Kidney (tissue), 14 donors: ENCODE results near the gene PARG. TPM values are rescaled to one million over a fixed set of nuclear protein-coding genes. Genes with fewer than 3 reads are reported as not detected.
"Not testable (repeated sequence)": the region's sequence is repeated elsewhere in the genome, so short reads cannot be mapped to it uniquely, and the experiment has no call there.

Experiments
- DNase-seq, 5 donors: peaks; one replicate each; pipeline ENCODE4 v3.0.0-alpha.2; 2013 to 2020
- FAIRE-seq: peaks from 2 replicates; lab custom pipeline; 2012; peaks lifted over from hg19 to GRCh38; lab: Jason Lieb, UNC
- H3K27ac ChIP-seq, 2 donors: one replicate each; pipeline ENCODE4 v1.7.0; 2013; ENCODE audit warnings: low read depth in 2 of 2, low read length in 2 of 2, inconsistent platforms in 1 of 2
- H3K27me3 ChIP-seq: one replicate; pipeline ENCODE4 v1.7.1; 2013; ENCODE audit warnings: low read length, inconsistent platforms; ENCODE audit not compliant: control insufficient read depth, insufficient read depth
- H3K36me3 ChIP-seq, 3 donors: one replicate each; pipeline versions ENCODE4 v1.7.0 to v1.7.1; 2013; ENCODE audit warnings: low read length in 3 of 3, control low read depth in 1 of 3, inconsistent platforms in 1 of 3; ENCODE audit not compliant: insufficient read depth in 3 of 3, control insufficient read depth in 2 of 3
- H3K4me1 ChIP-seq, 3 donors: one replicate each; pipeline versions ENCODE4 v1.7.0 to v1.7.1; 2013; ENCODE audit warnings: low read length in 3 of 3, inconsistent platforms in 1 of 3, low read depth in 1 of 3; ENCODE audit not compliant: control insufficient read depth in 2 of 3, insufficient read depth in 2 of 3
- H3K4me3 ChIP-seq, 3 donors: one replicate each; pipeline versions ENCODE4 v1.7.0 to v1.8.1; 2013; ENCODE audit warnings: low read length in 3 of 3, control low read depth in 1 of 3, inconsistent platforms in 1 of 3
- H3K9ac ChIP-seq, 3 donors: one replicate each; pipeline versions ENCODE4 v1.7.0 to v1.7.1; 2013; ENCODE audit warnings: low read length in 3 of 3, control low read depth in 1 of 3, inconsistent platforms in 1 of 3
- H3K9me3 ChIP-seq, 3 donors: one replicate each; pipeline versions ENCODE4 v1.7.0 to v1.7.1; 2013; ENCODE audit warnings: low read length in 3 of 3, control low read depth in 1 of 3, inconsistent platforms in 1 of 3; ENCODE audit not compliant: control insufficient read depth in 2 of 3, insufficient read depth in 1 of 3
- intact Hi-C: fragments of 100-400 bp; cut with DNase I; formaldehyde crosslinking; loops from one replicate; pipeline ENCODE4 v1.11.1; 2022
- polyA plus RNA-seq: library from polyadenylated mRNA; stranded (reverse); fragments of 350-450 nt; fragmentation: Illumina TruSeq; extraction: RNeasy Lipid Tissue Mini Kit (QIAGEN cat#74804); gene quantifications from one replicate; pipeline ENCODE4 v1.2.3, GENCODE V29; 2014; ENCODE audit warnings: low read depth, low replicate concordance; ENCODE audit not compliant: insufficient read depth
- total RNA-seq: library from RNA; stranded (reverse); fragmentation: NEBNext Ultra II Directional; extraction: Animal tissue kit (Norgen Biotek cat#: 25700); gene quantifications from one replicate; pipeline ENCODE4 v1.2.1, GENCODE V29; 2021
- TF ChIP-seq, protein P1 (sequence below): IDR thresholded peaks from 3 replicates; pipeline ENCODE4 v1.5.1; 2012; ENCODE audit warnings: mild to moderate bottlenecking, moderate library complexity, borderline replicate concordance; ENCODE audit not compliant: insufficient read depth; ENCODE audit errors: extremely low read depth
- donor health status: control.
- donor health status: control.
- donor health status: control.
- donor health status: control.
- donor health status: control.
- donor health status: DM: yes; HTN: yes; CAD: no.
- donor health status: Normal renal cell carcinoma (clear cell type).

PARG gene
- total and polyA plus RNA-seq, 2 donors from 2014 or later, result 7.8 to 30.3 TPM

DNA sequence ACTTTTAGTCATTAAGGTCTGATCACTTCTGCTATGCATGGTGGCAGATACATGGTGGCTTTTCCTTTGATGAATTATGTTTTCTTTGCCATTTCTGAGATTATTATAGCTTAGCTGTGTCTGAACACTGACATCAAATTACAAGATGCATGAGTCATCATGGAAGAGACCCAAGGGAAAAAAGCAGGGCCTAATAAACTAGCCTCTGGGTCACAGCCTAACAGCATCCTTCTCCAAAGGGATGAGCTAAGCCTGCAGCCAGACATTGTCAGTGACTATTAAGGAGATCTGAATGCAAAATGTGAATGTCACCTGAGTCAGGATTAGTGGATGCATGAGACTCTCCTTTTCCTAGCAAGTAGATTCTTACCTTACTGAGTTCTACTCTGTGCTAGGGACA, 160.6 kb downstream of the PARG start:
- Histone ChIP-seq H3K9ac (no peak overlapping the region), H3K9me3 (no peaks in the 10 kb centered on the region), H3K36me3 (no peaks in the 10 kb centered on the region), H3K4me3 (no peak overlapping the region), H3K27ac (no peak overlapping the region), H3K4me1 (no peaks in the 10 kb centered on the region), H3K27me3 (no peaks in the 10 kb centered on the region)
- intact Hi-C loops, result no loop called here
- FAIRE-seq, result no peak
- TF ChIP-seq, protein P1, sequence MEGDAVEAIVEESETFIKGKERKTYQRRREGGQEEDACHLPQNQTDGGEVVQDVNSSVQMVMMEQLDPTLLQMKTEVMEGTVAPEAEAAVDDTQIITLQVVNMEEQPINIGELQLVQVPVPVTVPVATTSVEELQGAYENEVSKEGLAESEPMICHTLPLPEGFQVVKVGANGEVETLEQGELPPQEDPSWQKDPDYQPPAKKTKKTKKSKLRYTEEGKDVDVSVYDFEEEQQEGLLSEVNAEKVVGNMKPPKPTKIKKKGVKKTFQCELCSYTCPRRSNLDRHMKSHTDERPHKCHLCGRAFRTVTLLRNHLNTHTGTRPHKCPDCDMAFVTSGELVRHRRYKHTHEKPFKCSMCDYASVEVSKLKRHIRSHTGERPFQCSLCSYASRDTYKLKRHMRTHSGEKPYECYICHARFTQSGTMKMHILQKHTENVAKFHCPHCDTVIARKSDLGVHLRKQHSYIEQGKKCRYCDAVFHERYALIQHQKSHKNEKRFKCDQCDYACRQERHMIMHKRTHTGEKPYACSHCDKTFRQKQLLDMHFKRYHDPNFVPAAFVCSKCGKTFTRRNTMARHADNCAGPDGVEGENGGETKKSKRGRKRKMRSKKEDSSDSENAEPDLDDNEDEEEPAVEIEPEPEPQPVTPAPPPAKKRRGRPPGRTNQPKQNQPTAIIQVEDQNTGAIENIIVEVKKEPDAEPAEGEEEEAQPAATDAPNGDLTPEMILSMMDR, result no peak
- no peak for DNase-seq

DNA sequence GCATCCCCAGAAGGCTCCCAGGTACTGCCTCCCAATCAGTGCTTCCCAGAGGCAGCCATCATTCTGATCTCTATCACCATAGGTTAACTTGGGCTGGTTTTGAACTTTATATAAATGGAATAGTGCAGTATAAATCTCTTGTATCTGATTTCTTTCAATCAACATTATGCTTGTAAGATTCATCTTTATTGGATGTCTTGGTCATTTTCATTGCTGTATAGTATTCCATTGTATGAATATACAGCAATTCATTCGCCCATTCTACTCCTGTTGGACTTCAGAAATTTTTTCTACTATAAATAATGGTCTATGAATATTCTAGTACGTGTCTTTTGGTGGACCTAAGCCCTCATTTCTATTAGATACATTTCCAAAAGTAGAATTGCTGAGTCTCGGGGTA, 163.6 kb downstream of the PARG start:
- no peak for FAIRE-seq
- intact Hi-C loops, result no loop called here

DNA sequence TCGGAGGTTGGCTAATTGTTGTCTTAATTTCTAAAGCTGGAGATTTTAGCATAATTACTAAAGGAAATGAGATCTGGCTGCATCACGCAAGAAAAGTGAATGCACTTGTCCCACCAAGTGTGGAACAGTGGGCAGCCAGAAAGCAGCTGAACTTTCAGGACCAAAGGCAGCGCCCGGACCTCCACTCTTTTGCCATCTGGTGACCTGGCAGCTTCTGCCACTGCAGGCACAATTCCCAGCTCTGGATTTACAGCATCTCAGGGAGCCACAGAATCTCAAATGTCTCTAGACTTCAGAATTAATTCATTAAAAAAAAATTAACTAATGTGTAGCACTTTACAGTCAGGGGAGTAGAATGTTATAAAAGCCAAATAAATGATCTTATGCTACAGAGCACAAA, 165.0 kb downstream of the PARG start:
- TF ChIP-seq, protein P1, result no peak
- H3K27ac ChIP-seq, result no peak overlapping the region
- no peaks in the 10 kb centered on the region for H3K9me3 ChIP-seq
- intact Hi-C loops, result no loop called here
- H3K9ac ChIP-seq, result no peak overlapping the region
- H3K4me1 ChIP-seq, result no peaks in the 10 kb centered on the region
- H3K27me3 ChIP-seq, result no peaks in the 10 kb centered on the region
- no peak overlapping the region for H3K4me3 ChIP-seq
- FAIRE-seq, result no peak
- no peaks in the 10 kb centered on the region for H3K36me3 ChIP-seq
- DNase-seq, result no peak

More for the DNA sequence above, 163.6 kb downstream of the PARG start:
- no peak for DNase-seq
- Histone ChIP-seq H3K36me3 (no peaks in the 10 kb centered on the region), H3K4me1 (no peaks in the 10 kb centered on the region), H3K27ac (no peak overlapping the region), H3K4me3 (no peak overlapping the region), H3K9ac (no peak overlapping the region), H3K27me3 (no peaks in the 10 kb centered on the region), H3K9me3 (no peaks in the 10 kb centered on the region)
- TF ChIP-seq, protein P1, result no peak

DNA sequence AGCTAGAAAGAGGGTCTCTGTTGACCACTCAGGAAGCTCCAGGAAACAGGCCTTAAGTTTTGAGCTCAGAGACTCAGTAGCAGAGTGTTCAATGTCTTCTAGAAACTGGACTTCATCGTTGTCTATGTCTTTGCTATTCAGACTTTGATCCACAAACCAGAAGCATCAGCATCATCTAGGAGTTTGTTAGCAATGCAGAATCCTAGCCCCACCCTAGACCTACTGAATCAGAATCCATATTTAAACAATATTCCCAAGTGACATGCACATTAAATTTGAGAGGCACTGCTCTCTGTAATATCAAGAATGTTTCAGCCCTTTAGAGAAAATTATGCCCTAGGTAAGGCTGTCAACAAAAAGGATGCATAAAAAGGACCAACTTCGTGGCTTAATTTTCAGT, 166.8 kb downstream of the PARG start:
- DNase-seq (no peak), FAIRE-seq (no peak)
- intact Hi-C loops, result no loop called here
- no peaks in the 10 kb centered on the region for H3K9me3 ChIP-seq
- H3K27me3 ChIP-seq, result peaks cover 5% of the 10 kb centered on the region
- no peaks in the 10 kb centered on the region for H3K36me3 ChIP-seq
- H3K27ac ChIP-seq, result no peak overlapping the region
- H3K9ac ChIP-seq, result no peak overlapping the region
- TF ChIP-seq, protein P1, result no peak
- no peak overlapping the region for H3K4me3 ChIP-seq
- H3K4me1 ChIP-seq, result no peaks in the 10 kb centered on the region

DNA sequence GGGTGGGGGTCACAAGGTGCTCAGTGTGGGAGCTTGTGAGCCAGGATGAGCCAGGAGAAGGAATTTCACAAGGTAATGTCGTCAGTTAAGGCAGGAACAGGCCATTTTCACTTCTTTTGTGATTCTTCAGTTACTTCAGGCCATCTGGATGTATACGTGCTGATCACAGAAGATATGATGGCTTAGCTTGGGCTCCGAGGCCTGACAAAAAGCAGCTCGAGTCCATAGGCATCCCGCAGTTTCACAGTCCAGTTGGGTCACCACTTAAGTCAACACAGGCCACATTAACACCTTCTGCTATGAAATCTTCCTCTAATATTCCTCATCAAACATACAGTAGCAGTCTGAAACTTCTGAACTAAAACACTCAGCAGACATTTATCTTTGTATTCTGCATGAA, 168.9 kb downstream of the PARG start:
- H3K9ac ChIP-seq, H3K27me3 ChIP-seq, H3K27ac ChIP-seq, DNase-seq, H3K4me3 ChIP-seq, H3K36me3 ChIP-seq, intact Hi-C loops, FAIRE-seq, H3K4me1 ChIP-seq, H3K9me3 ChIP-seq: not testable (repeated sequence)

DNA sequence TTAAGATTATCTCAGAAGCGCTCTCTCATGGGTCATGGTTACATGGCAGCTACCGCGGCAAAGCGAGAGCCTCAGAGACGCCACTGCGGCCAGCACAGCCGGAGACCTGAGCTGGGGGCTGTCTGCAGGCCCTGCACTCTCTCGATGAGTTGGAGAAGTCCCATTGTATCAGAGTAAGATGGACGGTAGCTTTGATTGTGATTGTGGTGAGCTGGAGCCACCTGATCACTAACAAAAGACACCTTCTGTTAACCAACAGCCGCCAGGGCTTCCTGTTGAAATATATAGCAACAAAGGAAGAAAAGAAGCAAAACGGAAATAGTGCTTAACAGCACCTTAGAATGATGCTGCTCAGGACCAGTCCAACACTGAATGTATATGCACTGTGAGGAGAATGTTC, 170.8 kb downstream of the PARG start:
- H3K9me3 ChIP-seq, FAIRE-seq, H3K27ac ChIP-seq, DNase-seq, H3K4me3 ChIP-seq, H3K36me3 ChIP-seq, intact Hi-C loops, H3K27me3 ChIP-seq, H3K4me1 ChIP-seq, H3K9ac ChIP-seq: not testable (repeated sequence)
